Smooth muscle cell (in vitro differentiated cells): Measurements from ENCODE around the gene GABARAPL2. TPM values are rescaled to one million over a fixed set of nuclear protein-coding genes. Genes with fewer than 3 reads are reported as not detected.

Source experiments
- DNase-seq: peaks from one replicate; lab custom pipeline; 2025; ENCODE audit not compliant: unreplicated experiment; lab: John Stamatoyannopoulos, UW
- H2AFZ ChIP-seq: fragments of 200-600 bp; sonication (generic); 2 replicates; pipeline ENCODE4 v1.6.0; 2016; ENCODE audit warnings: antibody characterized with exemption, low read depth, mild to moderate bottlenecking
- H3F3A ChIP-seq: fragments of 200-600 bp; sonication (generic); 2 replicates; pipeline ENCODE4 v1.6.0; 2017; ENCODE audit warnings: antibody characterized with exemption, low read depth
- H3K27ac ChIP-seq: fragments of 200-600 bp; sonication (generic); 2 replicates; pipeline ENCODE4 v1.5.1; 2016; ENCODE audit warnings: low read depth, mild to moderate bottlenecking
- H3K27me3 ChIP-seq: fragments of 200-600 bp; sonication (generic); 2 replicates; pipeline ENCODE4 v1.6.1; 2016; ENCODE audit warnings: low read depth, mild to moderate bottlenecking
- H3K36me3 ChIP-seq: fragments of 200-600 bp; sonication (generic); 2 replicates; pipeline ENCODE4 v1.5.1; 2016; ENCODE audit warnings: low read depth
- H3K4me1 ChIP-seq: fragments of 200-600 bp; sonication (generic); 2 replicates; pipeline ENCODE4 v1.5.1; 2016; ENCODE audit warnings: low read depth
- H3K4me2 ChIP-seq: fragments of 200-600 bp; sonication (generic); 2 replicates; pipeline ENCODE4 v1.6.0; 2016; ENCODE audit warnings: mild to moderate bottlenecking
- H3K4me3 ChIP-seq: fragments of 200-600 bp; sonication (generic); 2 replicates; pipeline ENCODE4 v1.5.1; 2016; ENCODE audit warnings: mild to moderate bottlenecking
- H3K79me2 ChIP-seq: fragments of 200-600 bp; sonication (generic); 2 replicates; pipeline ENCODE4 v1.6.0; 2016; ENCODE audit warnings: low read depth, mild to moderate bottlenecking
- H3K9ac ChIP-seq: fragments of 200-600 bp; sonication (generic); 2 replicates; pipeline ENCODE4 v1.6.0; 2016; ENCODE audit warnings: low read depth
- H3K9me3 ChIP-seq: fragments of 200-600 bp; sonication (generic); replicated peaks from 2 replicates; pipeline ENCODE4 v1.5.1; 2016; ENCODE audit warnings: low read depth
- H4K20me1 ChIP-seq: fragments of 200-600 bp; sonication (generic); 2 replicates; pipeline ENCODE4 v1.6.0; 2016; ENCODE audit warnings: low read depth
- CTCF ChIP-seq: fragments of 200-600 bp; sonication (generic); IDR thresholded peaks from 2 replicates; pipeline ENCODE4 v1.5.1; 2017; ENCODE audit warnings: borderline replicate concordance, mild to moderate bottlenecking, antibody characterized with exemption; ENCODE audit not compliant: insufficient read depth, poor library complexity, severe bottlenecking
- WGBS: methylation state at CpG from one replicate; pipeline ENCODE4 v1.1.7; 2016; ENCODE audit warnings: low lambda C conversion rate; 5-methylcytosine and 5-hydroxymethylcytosine counted together
- polyA plus RNA-seq: library from polyadenylated mRNA; unstranded; fragments of >200 nt; fragmentation: Nextera tagmentation; extraction: Ambion mirVana; gene quantifications from 2 replicates; pipeline ENCODE4 v1.2.1, GENCODE V29; 2016
- total RNA-seq: library from RNA; depleted of rRNA; stranded (reverse); fragments of >200 nt; gene quantifications from 2 replicates; pipeline ENCODE4 v1.2.3, GENCODE V29; 2014

Gene GABARAPL2
- total and polyA plus RNA-seq, 2 experiments from 2014 or later, result 90.6 to 189 TPM

- Histone ChIP-seq H3K79me2 (peaks cover 5% of the 10 kb centered on the region), H3K27me3 (no peaks in the 10 kb centered on the region), H3K27ac (peak within 1 kb of the TSS; percentile 85), H2AFZ (peak within 1 kb of the TSS; percentile 92), H3K4me3 (peak within 1 kb of the TSS; percentile 57), H3K9ac (peak within 1 kb of the TSS; percentile 48), H3K9me3 (no peaks in the 10 kb centered on the region), H3F3A (no peaks in the 10 kb centered on the region), H3K4me1 (peaks cover 11% of the 10 kb centered on the region), H3K4me2 (peak within 1 kb of the TSS; percentile 95), H4K20me1 (no peaks in the 10 kb centered on the region), H3K36me3 (no peaks in the 10 kb centered on the region)
- TF ChIP-seq CTCF, result no peak
- peak; percentile 82 for DNase-seq
- WGBS, result under 1% methylated on average over 74 of the region's 75 CpGs
Measured at GRCh38 chr16:75555707-75556430, 10.3 kb upstream of the GABARAPL2 start, which contains the start of gene TMEM231. TMEM231 (minus strand) TSS chr16:75556252; CDS start chr16:75556209, 43 bp downstream.

- Histone ChIP-seq H3K27me3 (no peaks in the 10 kb centered on the region), H3K4me1 (peaks cover 11% of the 10 kb centered on the region), H2AFZ (peak overlapping the region; percentile 92), H3F3A (no peaks in the 10 kb centered on the region), H3K9ac (peak overlapping the region; percentile 48), H3K36me3 (no peaks in the 10 kb centered on the region), H4K20me1 (no peaks in the 10 kb centered on the region), H3K4me3 (peak overlapping the region; percentile 57), H3K27ac (peak overlapping the region; percentile 85), H3K79me2 (peaks cover 5% of the 10 kb centered on the region), H3K9me3 (no peaks in the 10 kb centered on the region), H3K4me2 (peak overlapping the region; percentile 95)
- 44% methylated on average over 16 of the region's 16 CpGs for WGBS
- no peak for DNase-seq
- no peak for TF ChIP-seq CTCF
Measured at GRCh38 chr16:75556431-75556950, 9.7 kb upstream of the GABARAPL2 start.

- no peaks in the 10 kb centered on the region for H3K27me3 ChIP-seq
- no peaks in the 10 kb centered on the region for H3K9me3 ChIP-seq
- TF ChIP-seq CTCF, result no peak
- no peak for DNase-seq
- H2AFZ ChIP-seq, result no peak overlapping the region
- no peak overlapping the region for H3K4me2 ChIP-seq
- 57% methylated on average over 2 of the region's 2 CpGs for WGBS
- no peak overlapping the region for H3K9ac ChIP-seq
- H3K27ac ChIP-seq, result peak overlapping the region; percentile 55
- peaks cover 11% of the 10 kb centered on the region for H3K4me1 ChIP-seq
- peaks cover 4% of the 10 kb centered on the region for H3K79me2 ChIP-seq
- no peaks in the 10 kb centered on the region for H3F3A ChIP-seq
- no peak overlapping the region for H3K4me3 ChIP-seq
- H3K36me3 ChIP-seq, result no peaks in the 10 kb centered on the region
- H4K20me1 ChIP-seq, result no peaks in the 10 kb centered on the region
Measured at GRCh38 chr16:75558846-75559401, 7.3 kb upstream of the GABARAPL2 start.
